Endothelial cell (in vitro differentiated cells): Measurements from ENCODE around the gene ADAMTS16. TPM values are rescaled to one million over a fixed set of nuclear protein-coding genes. Genes with fewer than 3 reads are reported as not detected.

ENCODE experiments used
- DNase-seq: peaks from one replicate; pipeline ENCODE4 v3.0.0; 2021; ENCODE audit warnings: low spot score
- H3K27ac Mint-ChIP-seq: one replicate; pipeline ENCODE4 v1.8.0; 2021; ENCODE audit warnings: mixed read lengths, inconsistent platforms; ENCODE audit not compliant: unreplicated experiment
- H3K27me3 Mint-ChIP-seq: one replicate; pipeline ENCODE4 v1.8.0; 2021; ENCODE audit warnings: mild to moderate bottlenecking, moderate library complexity, mixed read lengths, inconsistent platforms; ENCODE audit not compliant: unreplicated experiment
- H3K36me3 Mint-ChIP-seq: one replicate; pipeline ENCODE4 v1.8.0; 2021; ENCODE audit warnings: mild to moderate bottlenecking, low read depth, mixed read lengths, inconsistent platforms; ENCODE audit not compliant: unreplicated experiment
- H3K4me1 Mint-ChIP-seq: one replicate; pipeline ENCODE4 v1.8.0; 2021; ENCODE audit warnings: mild to moderate bottlenecking, mixed read lengths, inconsistent platforms; ENCODE audit not compliant: unreplicated experiment
- H3K4me3 Mint-ChIP-seq: one replicate; pipeline ENCODE4 v1.8.0; 2021; ENCODE audit warnings: mild to moderate bottlenecking, mixed read lengths, inconsistent platforms; ENCODE audit not compliant: unreplicated experiment
- H3K9me3 Mint-ChIP-seq: one replicate; pipeline ENCODE4 v1.8.0; 2021; ENCODE audit warnings: mixed read lengths, inconsistent platforms; ENCODE audit not compliant: unreplicated experiment
- total RNA-seq: library from RNA; stranded (reverse); fragmentation: NEBNext Ultra II Directional; extraction: Animal tissue kit (Norgen Biotek cat#: 25700); gene quantifications from one replicate; pipeline ENCODE4 v1.2.1, GENCODE V29; 2021; ENCODE audit not compliant: unreplicated experiment
- TF ChIP-seq, protein P1 (sequence below): fragments of 200-600 bp; sonication (generic); IDR thresholded peaks from one replicate; pipeline ENCODE4 v1.5.0; 2021; ENCODE audit warnings: antibody characterized with exemption; ENCODE audit not compliant: unreplicated experiment

The ADAMTS16 gene
- total RNA-seq, 1 donor from 2014 or later = 27.8 TPM

DNA sequence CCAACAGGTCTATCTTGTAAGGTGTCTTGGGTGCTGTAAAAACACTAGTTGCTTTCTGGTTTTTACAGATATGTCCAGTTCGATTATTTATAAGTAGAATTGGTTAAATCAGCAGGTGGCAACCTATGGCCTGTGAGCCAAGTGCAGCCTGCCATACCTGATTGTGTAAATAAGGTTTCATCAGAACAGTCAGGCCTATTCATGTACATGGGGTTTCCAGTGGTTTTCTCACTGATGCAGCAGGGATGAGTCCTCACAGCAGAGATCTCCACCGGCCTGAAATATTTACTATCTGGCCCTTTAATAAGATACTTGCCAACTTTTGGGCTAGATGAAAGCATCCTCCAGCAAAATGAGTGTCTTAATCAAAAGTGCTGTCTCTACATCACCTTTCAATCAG lies 149.4 kb downstream of the ADAMTS16 start:
- Mint-ChIP-seq H3K9me3 (no peaks in the 10 kb centered on the region), H3K4me3 (no peak overlapping the region), H3K27me3 (peaks cover 7% of the 10 kb centered on the region), H3K27ac (no peak overlapping the region), H3K36me3 (peaks cover 2% of the 10 kb centered on the region), H3K4me1 (peaks cover 9% of the 10 kb centered on the region)
- TF ChIP-seq, protein P1, sequence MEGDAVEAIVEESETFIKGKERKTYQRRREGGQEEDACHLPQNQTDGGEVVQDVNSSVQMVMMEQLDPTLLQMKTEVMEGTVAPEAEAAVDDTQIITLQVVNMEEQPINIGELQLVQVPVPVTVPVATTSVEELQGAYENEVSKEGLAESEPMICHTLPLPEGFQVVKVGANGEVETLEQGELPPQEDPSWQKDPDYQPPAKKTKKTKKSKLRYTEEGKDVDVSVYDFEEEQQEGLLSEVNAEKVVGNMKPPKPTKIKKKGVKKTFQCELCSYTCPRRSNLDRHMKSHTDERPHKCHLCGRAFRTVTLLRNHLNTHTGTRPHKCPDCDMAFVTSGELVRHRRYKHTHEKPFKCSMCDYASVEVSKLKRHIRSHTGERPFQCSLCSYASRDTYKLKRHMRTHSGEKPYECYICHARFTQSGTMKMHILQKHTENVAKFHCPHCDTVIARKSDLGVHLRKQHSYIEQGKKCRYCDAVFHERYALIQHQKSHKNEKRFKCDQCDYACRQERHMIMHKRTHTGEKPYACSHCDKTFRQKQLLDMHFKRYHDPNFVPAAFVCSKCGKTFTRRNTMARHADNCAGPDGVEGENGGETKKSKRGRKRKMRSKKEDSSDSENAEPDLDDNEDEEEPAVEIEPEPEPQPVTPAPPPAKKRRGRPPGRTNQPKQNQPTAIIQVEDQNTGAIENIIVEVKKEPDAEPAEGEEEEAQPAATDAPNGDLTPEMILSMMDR = no peak
- no peak for DNase-seq

DNA sequence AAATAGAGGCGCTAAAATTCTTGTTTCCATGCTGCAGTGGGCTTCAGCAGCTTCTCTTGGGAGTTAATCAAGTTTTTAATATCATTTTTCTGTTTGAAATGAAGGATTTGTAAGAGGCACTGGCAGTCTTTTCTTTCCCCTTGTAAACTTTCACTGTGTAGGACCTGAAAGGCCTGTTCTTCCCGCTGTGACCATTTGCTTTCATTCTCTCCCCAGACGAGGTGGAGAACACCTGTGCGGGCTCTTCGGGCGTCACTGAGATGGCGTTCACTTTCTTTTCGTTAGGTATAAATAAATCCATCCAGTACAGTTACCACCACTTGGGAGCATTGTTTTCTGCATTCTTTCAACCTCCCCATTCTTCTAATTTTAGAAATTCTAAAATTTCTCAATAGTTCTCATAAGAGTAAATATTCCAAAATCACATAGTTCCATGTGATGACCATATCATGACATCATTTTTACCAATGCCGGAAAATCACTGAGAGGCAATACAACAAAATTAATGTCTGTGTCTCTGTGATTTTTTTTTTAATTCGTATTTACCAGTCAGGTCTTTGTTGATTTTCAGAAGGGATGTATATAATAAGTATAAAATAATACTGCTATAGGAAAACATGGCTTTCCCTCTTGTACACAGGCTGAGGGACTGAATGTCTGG lies 150.7 kb downstream of the ADAMTS16 start:
- Mint-ChIP-seq H3K4me3 (no peak overlapping the region), H3K4me1 (peaks cover 9% of the 10 kb centered on the region), H3K36me3 (peaks cover 8% of the 10 kb centered on the region), H3K27me3 (peaks cover 7% of the 10 kb centered on the region), H3K27ac (no peak overlapping the region), H3K9me3 (no peaks in the 10 kb centered on the region)
- TF ChIP-seq, protein P1 = no peak
- DNase-seq = no peak

- TF ChIP-seq, protein P1 = no peak
- Mint-ChIP-seq H3K27me3 (peaks cover 7% of the 10 kb centered on the region), H3K4me1 (peaks cover 9% of the 10 kb centered on the region), H3K9me3 (no peaks in the 10 kb centered on the region), H3K27ac (no peak overlapping the region), H3K36me3 (peaks cover 8% of the 10 kb centered on the region), H3K4me3 (no peak overlapping the region)
- no peak for DNase-seq
Measured at GRCh38 chr5:5291357-5291756, 151.2 kb downstream of the ADAMTS16 start.

GRCh38 chr5:5293029-5293428 lies 152.9 kb downstream of the ADAMTS16 start:
- Mint-ChIP-seq H3K36me3 (peaks cover 8% of the 10 kb centered on the region), H3K9me3 (no peaks in the 10 kb centered on the region), H3K27me3 (peaks cover 10% of the 10 kb centered on the region), H3K4me1 (peaks cover 16% of the 10 kb centered on the region), H3K27ac (no peak overlapping the region), H3K4me3 (no peak overlapping the region)
- DNase-seq = no peak
- TF ChIP-seq, protein P1 = no peak

GRCh38 chr5:5294429-5294828 lies 154.3 kb downstream of the ADAMTS16 start:
- H3K27ac Mint-ChIP-seq = no peak overlapping the region
- DNase-seq = no peak

More at GRCh38 chr5:5294429-5294828, 154.3 kb downstream of the ADAMTS16 start:
- Mint-ChIP-seq H3K36me3 (peaks cover 8% of the 10 kb centered on the region), H3K9me3 (no peaks in the 10 kb centered on the region), H3K4me1 (peaks cover 17% of the 10 kb centered on the region), H3K27me3 (peaks cover 10% of the 10 kb centered on the region), H3K4me3 (no peak overlapping the region)
- TF ChIP-seq, protein P1 = no peak
